Measurements from ENCODE around the gene SLC12A7.

SLC12A7 gene

GRCh38 chr5:1058988-1059883, 52.6 kb downstream of the SLC12A7 start:
- DNase-seq = no peak

- DNase-seq = no peak
These were observed 53.5 kb downstream of the SLC12A7 start for GRCh38 chr5:1058083-1058945.

DNA sequence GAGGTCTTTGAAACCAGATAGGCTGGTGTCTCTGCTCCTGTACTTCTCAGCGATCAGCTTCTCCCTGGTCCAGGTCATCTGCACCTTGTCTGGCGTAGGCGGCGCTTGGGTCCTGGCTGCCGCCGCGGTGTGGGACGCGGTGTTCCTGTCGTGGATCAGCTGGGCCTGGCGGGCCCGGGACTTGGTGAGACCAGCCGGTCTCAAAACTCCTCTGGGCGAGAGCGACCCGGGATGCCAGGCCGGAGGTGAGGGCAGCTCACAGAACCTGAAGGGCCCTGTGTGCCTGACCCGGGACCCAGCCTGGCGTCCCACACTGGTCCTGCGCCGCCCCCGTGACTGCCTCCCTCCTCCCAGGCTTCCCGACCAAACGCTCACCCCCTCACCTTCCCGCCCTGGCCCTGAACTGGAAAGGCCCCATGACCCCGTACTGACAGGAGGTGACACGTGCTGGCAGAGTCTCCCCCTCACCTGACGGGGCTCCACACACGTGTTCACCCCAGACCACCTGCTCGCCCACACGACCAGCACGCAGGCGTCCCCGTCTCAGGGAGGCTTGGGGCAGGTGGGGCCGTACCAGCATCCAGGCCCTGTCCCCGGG, 54.3 kb downstream of the SLC12A7 start:
- no peak for DNase-seq

- no peak for DNase-seq
These were observed 55.0 kb downstream of the SLC12A7 start for GRCh38 chr5:1056611-1057484.

DNA sequence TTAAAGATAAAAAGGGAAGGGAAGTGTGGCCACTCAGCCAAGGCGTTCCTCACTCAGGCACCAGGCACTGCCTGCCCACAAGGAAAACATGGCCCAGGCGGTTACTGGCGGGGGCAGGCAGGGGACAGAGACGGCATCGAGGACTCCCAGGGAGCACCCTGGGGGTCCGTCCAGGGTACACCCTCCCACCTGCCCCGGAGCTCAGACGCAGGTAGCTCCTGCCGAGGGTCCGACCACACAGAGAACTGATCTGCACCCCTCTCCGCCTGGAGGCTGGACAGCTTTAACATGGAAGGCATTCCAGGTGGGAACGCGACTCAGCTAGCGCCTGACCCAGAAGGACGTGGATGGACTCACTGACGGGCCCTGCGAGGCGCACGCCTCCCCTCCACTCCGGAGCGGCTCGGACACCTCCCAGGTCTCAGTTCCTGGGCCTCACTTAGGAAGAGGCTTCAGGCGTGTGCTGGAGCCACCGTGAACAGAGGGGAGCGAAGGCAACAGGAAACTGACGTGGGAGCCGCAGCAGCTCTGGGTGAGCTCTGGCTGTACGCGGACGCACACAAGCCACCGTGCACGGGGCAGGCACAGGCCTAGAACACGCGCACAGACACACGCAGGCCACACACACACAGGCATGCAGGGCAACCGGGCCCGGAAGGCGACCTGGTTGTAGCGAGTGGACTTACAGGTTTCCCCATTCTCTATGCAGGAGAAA, 55.8 kb downstream of the SLC12A7 start:
- DNase-seq = no peak

DNA sequence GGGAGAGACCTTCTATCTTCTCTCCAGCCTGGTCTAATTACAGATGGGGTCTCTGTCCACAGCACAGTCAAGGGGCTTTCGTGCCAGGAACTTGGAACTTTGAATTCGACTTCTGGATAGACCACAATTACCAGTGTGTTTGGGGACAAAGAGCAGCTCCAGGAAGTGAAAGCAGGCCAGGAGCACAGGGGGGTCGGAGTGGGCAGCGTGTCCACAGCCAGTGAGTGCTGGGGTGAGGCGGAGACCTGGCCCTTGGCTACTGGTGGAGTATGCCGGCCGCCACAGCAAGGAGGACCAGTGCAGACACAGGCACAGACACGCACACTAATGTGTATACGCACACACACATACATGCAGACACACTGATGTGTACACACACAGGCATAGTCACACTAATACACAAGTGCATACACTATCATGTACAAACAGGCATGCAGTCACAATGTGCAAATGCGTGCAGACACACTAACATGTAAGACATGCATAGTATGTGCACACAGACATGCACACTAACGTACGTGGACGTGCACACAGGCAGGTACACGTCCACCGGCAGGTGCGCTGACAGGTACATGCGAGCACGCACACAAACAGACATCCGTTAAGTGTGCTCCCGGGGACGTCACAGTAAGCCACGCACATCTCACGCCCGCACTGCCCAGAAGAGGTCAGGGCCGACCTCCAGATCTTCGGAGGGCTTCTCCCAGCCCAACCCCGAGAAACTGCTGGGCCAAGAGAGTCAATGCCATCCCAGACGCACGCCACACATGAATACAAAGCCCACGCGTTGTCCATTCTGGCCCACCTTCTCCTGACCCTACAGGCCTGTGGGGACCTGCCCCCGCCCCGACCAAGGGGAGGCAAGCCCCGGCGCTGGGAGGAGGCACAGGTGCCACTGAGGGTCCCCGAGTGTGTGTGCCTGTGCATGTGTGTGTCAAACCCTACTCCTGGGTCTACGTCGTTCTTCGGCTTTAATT, 56.8 kb downstream of the SLC12A7 start:
- no peak for DNase-seq

DNA sequence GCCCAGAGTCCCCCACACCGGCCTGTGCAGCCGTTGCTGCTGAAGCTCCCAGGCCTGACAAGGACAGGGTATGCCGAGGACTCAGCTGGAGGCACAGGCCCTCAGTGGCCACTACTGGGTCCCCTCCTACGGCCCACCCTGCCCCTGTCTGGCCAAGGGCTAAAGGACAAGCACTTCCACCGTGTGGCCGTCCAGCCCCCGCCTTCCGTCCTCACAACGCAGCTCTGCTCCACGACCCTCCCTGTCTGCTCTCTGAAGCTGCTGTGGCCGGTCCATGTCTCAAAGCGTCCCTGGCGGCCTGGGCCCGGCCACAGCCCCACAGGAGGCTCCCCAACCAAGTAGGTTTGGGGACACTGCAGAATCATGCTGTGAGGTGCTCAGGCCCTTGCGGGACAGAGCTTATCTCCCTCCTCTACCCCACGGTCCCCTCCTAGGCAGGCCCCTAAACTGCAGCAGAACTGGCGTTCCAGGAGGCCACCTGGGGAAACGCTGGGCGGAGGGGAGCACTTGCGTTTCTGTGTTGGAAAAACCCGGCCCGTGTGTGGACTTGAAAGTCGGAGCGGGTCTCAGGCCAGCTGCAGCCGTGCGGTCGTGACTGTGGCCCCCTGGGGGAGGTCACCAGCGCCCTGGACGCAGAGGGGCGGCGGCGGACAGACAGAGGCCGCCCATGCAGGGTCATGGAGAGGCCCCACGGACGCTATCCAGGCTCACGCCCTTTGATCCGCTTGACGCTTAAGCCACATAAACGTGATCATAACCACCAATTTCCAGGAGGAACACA, 57.7 kb downstream of the SLC12A7 start:
- no peak for DNase-seq

- DNase-seq = no peak
These were observed 58.4 kb downstream of the SLC12A7 start for GRCh38 chr5:1053391-1054017.

GRCh38 chr5:1052641-1053390, 59.0 kb downstream of the SLC12A7 start:
- no peak for DNase-seq

DNA sequence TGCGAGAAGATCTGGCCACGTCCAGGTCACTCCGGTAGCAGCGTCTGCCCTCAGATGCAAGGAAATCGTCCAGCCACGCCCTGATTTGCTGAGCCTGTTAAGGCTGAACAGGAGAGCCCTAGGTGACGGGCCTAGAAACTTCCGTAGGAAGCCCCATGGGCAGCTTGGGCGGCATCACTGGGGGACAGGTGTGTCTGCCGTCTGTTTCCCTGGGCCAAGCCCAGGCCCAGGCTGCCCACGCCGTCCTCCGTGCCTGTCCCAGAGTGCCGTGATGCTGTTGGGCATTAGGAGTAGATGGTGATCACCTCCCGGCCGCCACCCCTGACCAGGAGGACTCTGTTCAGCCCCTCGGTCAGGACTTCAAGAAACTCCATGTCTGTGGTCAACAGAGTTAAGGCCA, 59.8 kb downstream of the SLC12A7 start:
- no peak for DNase-seq

GRCh38 chr5:1051366-1051720, 60.5 kb downstream of the SLC12A7 start:
- DNase-seq = no peak

- peak; percentile 82 for DNase-seq
These were observed 61.2 kb downstream of the SLC12A7 start for GRCh38 chr5:1050423-1051365.

GRCh38 chr5:1048861-1049838, 62.7 kb downstream of the SLC12A7 start:
- DNase-seq = no peak

DNA sequence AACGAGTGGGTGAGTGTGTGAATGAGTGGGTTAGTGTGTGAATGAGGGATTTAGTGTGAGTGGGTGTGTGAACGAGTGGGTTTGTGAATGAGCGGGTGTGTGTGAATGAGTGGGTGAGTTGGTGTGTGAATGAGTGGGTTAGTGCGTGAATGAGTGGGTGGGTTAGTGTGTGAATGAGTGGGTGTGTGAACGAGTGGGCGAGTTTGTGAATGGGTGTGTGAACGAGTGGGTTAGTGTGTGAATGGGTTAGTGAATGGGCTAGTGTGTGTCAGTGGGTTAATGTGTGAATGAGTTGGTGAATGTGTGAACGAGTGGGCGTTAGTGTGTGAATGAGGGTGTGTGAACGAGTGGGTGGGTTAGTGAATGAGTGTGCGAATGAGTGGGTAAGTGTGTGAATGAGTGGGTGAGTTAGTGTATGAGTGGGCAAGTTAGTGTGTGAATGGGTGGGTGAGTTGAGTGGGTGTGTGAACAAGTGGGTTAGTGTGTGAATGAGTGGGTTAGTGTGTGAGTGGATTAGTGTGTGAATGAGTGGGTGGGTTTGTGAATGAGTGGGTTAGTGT, 63.6 kb downstream of the SLC12A7 start:
- DNase-seq = no peak

- no peak for DNase-seq
These were observed 64.4 kb downstream of the SLC12A7 start for GRCh38 chr5:1047332-1047965.
